LHCN-M2 (cell line): ENCODE results near the gene MOSPD3. TPM values are rescaled to one million over a fixed set of nuclear protein-coding genes. Genes with fewer than 3 reads are reported as not detected.

ENCODE experiments used
- total RNA-seq: library from RNA; depleted of rRNA; stranded (reverse); fragments of >200 nt; gene quantifications from 2 replicates; pipeline ENCODE4 v1.2.3, GENCODE V29; 2014; rRNA removed

The MOSPD3 gene
- total RNA-seq, 1 experiment from 2014 or later: 15.8 TPM

Other genes with a start within 250 kb of the MOSPD3 start
- not detected in 2 replicates for gene PILRA, start 239.1 kb upstream of the MOSPD3 start, total RNA-seq
- 1.9 and 4.2 TPM in 2 replicates for gene ZCWPW1, start 183.8 kb upstream of the MOSPD3 start, total RNA-seq
- 59.0 and 63.9 TPM in 2 replicates for gene MEPCE, start 182.7 kb upstream of the MOSPD3 start, total RNA-seq
- 68.5 and 71.6 TPM in 2 replicates for gene PPP1R35, start 176.0 kb upstream of the MOSPD3 start, total RNA-seq
- gene SPACDR, start 148.3 kb upstream of the MOSPD3 start, total RNA-seq: not detected in 2 replicates
- 41.3 and 51.7 TPM in 2 replicates for gene TSC22D4, start 133.3 kb upstream of the MOSPD3 start, total RNA-seq
- gene NYAP1, start 128.6 kb upstream of the MOSPD3 start, total RNA-seq: 0.13 and 0.23 TPM in 2 replicates
- 23.0 and 28.0 TPM in 2 replicates for gene AGFG2, start 73.3 kb upstream of the MOSPD3 start, total RNA-seq
- 2.4 TPM in 1 of 2 replicates, not detected in the other for gene SAP25, start 38.6 kb upstream of the MOSPD3 start, total RNA-seq
- 81.4 and 92.0 TPM in 2 replicates for gene LRCH4, start 26.4 kb upstream of the MOSPD3 start, total RNA-seq
- 0.38 and 0.92 TPM in 2 replicates for gene FBXO24, start 26.2 kb upstream of the MOSPD3 start, total RNA-seq
- 4.7 and 5.2 TPM in 2 replicates for gene PCOLCE, start 10.2 kb upstream of the MOSPD3 start, total RNA-seq
- gene TFR2, start 29.0 kb downstream of the MOSPD3 start, total RNA-seq: 1.3 TPM in 2 replicates
- gene ACTL6B, start 43.9 kb downstream of the MOSPD3 start, total RNA-seq: not detected in 2 replicates
- 176 and 205 TPM in 2 replicates for gene GNB2, start 61.2 kb downstream of the MOSPD3 start, total RNA-seq
- 23.3 and 28.0 TPM in 2 replicates for gene GIGYF1, start 81.7 kb downstream of the MOSPD3 start, total RNA-seq
- gene POP7, start 93.6 kb downstream of the MOSPD3 start, total RNA-seq: 66.3 and 68.8 TPM in 2 replicates
- 0.11 TPM in 1 of 2 replicates, not detected in the other for gene EPO, start 107.9 kb downstream of the MOSPD3 start, total RNA-seq
- gene ZAN, start 121.1 kb downstream of the MOSPD3 start, total RNA-seq: not detected in 2 replicates
- 84.2 and 92.0 TPM in 2 replicates for gene EPHB4, start 215.0 kb downstream of the MOSPD3 start, total RNA-seq
- gene SLC12A9, start 240.2 kb downstream of the MOSPD3 start, total RNA-seq: 23.0 and 30.1 TPM in 2 replicates